OCI-LY3 (cell line): ENCODE results near the gene DIP2C.

ENCODE experiments used
- H2AFZ ChIP-seq: fragments of 200-600, 300-600 bp; shearing (Covaris generic); 2 replicates; pipeline ENCODE4 v1.6.0; 2014; ENCODE audit warnings: antibody characterized with exemption, low read depth, low read length
- H3K27ac ChIP-seq: fragments of 200-600, 300-600 bp; sonication (generic); 2 replicates; pipeline ENCODE4 v1.5.1; 2014; ENCODE audit warnings: mild to moderate bottlenecking, low read length, moderate library complexity, mixed read lengths
- H3K27me3 ChIP-seq: fragments of 200-600, 300-600 bp; sonication (generic); 2 replicates; pipeline ENCODE4 v1.6.1; 2014; ENCODE audit warnings: low read depth, low read length, mixed read lengths
- H3K36me3 ChIP-seq: fragments of 200-600, 300-600 bp; sonication (generic); replicated peaks from 2 replicates; pipeline ENCODE3; 2014; ENCODE audit warnings: low read depth, low read length, mixed read lengths
- H3K4me1 ChIP-seq: fragments of 300-600, 200-600 bp; sonication (generic); 2 replicates; pipeline ENCODE4 v1.6.1; 2014; ENCODE audit warnings: low read length, mixed read lengths
- H3K4me2 ChIP-seq: fragments of 200-600, 300-600 bp; sonication (generic); 2 replicates; pipeline ENCODE4 v1.6.1; 2014; ENCODE audit warnings: low read length, mixed read lengths
- H3K4me3 ChIP-seq: fragments of 300-600, 200-600 bp; sonication (generic); 2 replicates; pipeline ENCODE4 v1.5.1; 2014; ENCODE audit warnings: antibody characterized with exemption, mild to moderate bottlenecking, low read length, moderate library complexity
- H3K79me2 ChIP-seq: fragments of 300-600, 200-600 bp; shearing (Covaris generic); 2 replicates; pipeline ENCODE4 v1.6.1; 2014; ENCODE audit warnings: mild to moderate bottlenecking, low read length, mixed read lengths
- H3K9ac ChIP-seq: fragments of 300-600, 200-600 bp; shearing (Covaris generic); 2 replicates; pipeline ENCODE4 v1.6.0; 2014; ENCODE audit warnings: mild to moderate bottlenecking, low read length, moderate library complexity
- H3K9me3 ChIP-seq: fragments of 200-600, 300-600 bp; shearing (Covaris generic); 2 replicates; pipeline ENCODE4 v1.6.1; 2014; ENCODE audit warnings: low read length, mixed read lengths; ENCODE audit not compliant: insufficient read depth
- H4K20me1 ChIP-seq: fragments of 200-600, 300-600 bp; sonication (generic); 2 replicates; pipeline ENCODE4 v1.6.1; 2016; ENCODE audit warnings: low read length, mixed read lengths; ENCODE audit not compliant: insufficient read depth
- CTCF ChIP-seq: fragments of 200-600, 300-600 bp; sonication (generic); IDR thresholded peaks from 2 replicates; pipeline ENCODE4 v1.5.1; 2014; ENCODE audit warnings: antibody characterized with exemption, low read length, low read depth
- EZH2phosphoT487 ChIP-seq: fragments of 200-600 bp; shearing (Covaris generic); IDR thresholded peaks from 2 replicates; pipeline ENCODE4 v1.6.1; 2018; ENCODE audit warnings: antibody characterized with exemption, mixed run types, low read depth

Gene DIP2C

DNA sequence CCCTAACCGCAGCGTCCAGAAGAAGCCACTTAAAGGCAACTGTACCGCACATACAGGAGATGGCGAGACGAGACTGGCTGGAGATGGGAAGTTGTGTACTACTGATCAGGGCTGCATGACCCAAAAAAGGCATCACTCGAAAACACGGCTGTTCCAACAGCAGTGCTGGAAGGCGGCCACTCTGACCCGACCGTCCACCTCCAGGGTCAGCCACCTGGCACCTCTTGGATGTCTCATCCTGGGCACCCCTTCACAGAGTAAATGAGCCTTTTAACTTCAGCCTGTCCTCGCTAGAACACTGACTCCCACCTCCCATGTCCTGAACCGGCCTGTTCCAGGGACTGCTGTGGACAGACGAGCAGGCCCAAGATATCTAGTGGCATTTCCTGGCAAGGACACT lies 180.7 kb downstream of the DIP2C start:
- H3K4me3 ChIP-seq, result no peak overlapping the region
- H3K4me1 ChIP-seq, result peaks cover 19% of the 10 kb centered on the region
- TF ChIP-seq CTCF, result no peak
- TF ChIP-seq EZH2phosphoT487, result no peak
- H3K27me3 ChIP-seq, result peaks cover 8% of the 10 kb centered on the region; the same call in 1 of the 2 replicates
- H3K79me2 ChIP-seq, result no peaks in the 10 kb centered on the region
- no peaks in the 10 kb centered on the region for H3K9me3 ChIP-seq
- no peak overlapping the region for H3K27ac ChIP-seq
- H3K4me2 ChIP-seq, result no peak overlapping the region
- no peak overlapping the region for H2AFZ ChIP-seq
- no peak overlapping the region for H3K9ac ChIP-seq
- H4K20me1 ChIP-seq, result no peaks in the 10 kb centered on the region
- H3K36me3 ChIP-seq, result no peaks in the 10 kb centered on the region

DNA sequence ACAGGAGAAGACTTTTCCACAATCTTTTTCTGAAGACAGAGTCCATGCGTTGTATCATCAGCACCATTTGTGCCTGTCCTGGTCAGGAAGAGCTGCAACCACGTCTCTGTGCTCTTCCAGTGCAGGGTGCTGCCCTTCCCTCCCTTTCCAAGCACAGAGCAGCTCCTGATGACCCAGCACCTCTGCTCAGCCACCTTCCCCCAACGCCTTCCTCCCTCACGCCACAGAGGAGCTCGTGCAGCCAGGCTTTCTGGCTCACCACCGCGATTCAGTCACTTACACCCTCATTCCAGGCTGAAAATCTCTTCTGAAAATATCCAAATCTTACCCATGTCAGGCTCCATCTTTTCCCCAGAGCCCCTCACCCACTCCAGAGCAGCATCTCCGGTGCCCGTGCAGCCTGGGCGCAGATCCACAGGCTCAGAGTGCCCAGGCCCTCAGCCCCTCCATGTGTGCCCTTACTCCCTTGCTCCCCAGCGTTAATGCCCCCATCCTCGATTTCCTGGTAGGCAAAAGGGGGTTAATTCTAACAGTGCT lies 181.5 kb downstream of the DIP2C start:
- H3K9me3 ChIP-seq, result no peaks in the 10 kb centered on the region
- no peak overlapping the region for H3K27ac ChIP-seq
- H3K9ac ChIP-seq, result no peak overlapping the region
- H3K27me3 ChIP-seq, result peaks cover 5% of the 10 kb centered on the region; the same call in 1 of the 2 replicates
- no peak overlapping the region for H3K4me2 ChIP-seq
- H3K79me2 ChIP-seq, result no peaks in the 10 kb centered on the region
- H3K4me1 ChIP-seq, result peaks cover 12% of the 10 kb centered on the region
- TF ChIP-seq EZH2phosphoT487, result no peak
- no peak for TF ChIP-seq CTCF
- no peak overlapping the region for H3K4me3 ChIP-seq
- H4K20me1 ChIP-seq, result no peaks in the 10 kb centered on the region
- H3K36me3 ChIP-seq, result no peaks in the 10 kb centered on the region
- no peak overlapping the region for H2AFZ ChIP-seq

GRCh38 chr10:507355-507699 lies 182.1 kb downstream of the DIP2C start:
- peaks cover 2% of the 10 kb centered on the region; the same call in 1 of the 2 replicates for H3K27me3 ChIP-seq

More at GRCh38 chr10:507355-507699, 182.1 kb downstream of the DIP2C start:
- H3K36me3 ChIP-seq, result no peaks in the 10 kb centered on the region
- no peak overlapping the region for H3K4me2 ChIP-seq
- peaks cover 11% of the 10 kb centered on the region for H3K4me1 ChIP-seq
- H3K9ac ChIP-seq, result no peak overlapping the region
- H2AFZ ChIP-seq, result no peak overlapping the region
- H3K27ac ChIP-seq, result no peak overlapping the region
- no peak for TF ChIP-seq CTCF
- TF ChIP-seq EZH2phosphoT487, result no peak
- H3K79me2 ChIP-seq, result no peaks in the 10 kb centered on the region
- no peaks in the 10 kb centered on the region for H4K20me1 ChIP-seq
- no peaks in the 10 kb centered on the region for H3K9me3 ChIP-seq
- H3K4me3 ChIP-seq, result no peak overlapping the region
